WTC11 (cell line): Measurements from ENCODE around the gene PPP3CB. TPM values are rescaled to one million over a fixed set of nuclear protein-coding genes. Genes with fewer than 3 reads are reported as not detected.

Experiments
- ATAC-seq: fragments of 200-7000 bp; cut with Tn5 transposase; 2 replicates; pipeline ENCODE4 v1.10.0; 2021; ENCODE audit warnings: mild to moderate bottlenecking, moderate library complexity
- CTCF ChIA-PET: fragments of 300-600 bp; sonication (Branson Sonifier 250); formaldehyde crosslinking; loops from one replicate; lab custom pipeline; 2021; ENCODE audit warnings: antibody characterized with exemption; lab: Charles Lee
- POLR2A ChIA-PET: fragments of 350-600 bp; sonication (Branson Sonifier 250); formaldehyde crosslinking; loops from one replicate; lab custom pipeline; 2021; ENCODE audit warnings: antibody characterized with exemption; lab: Charles Lee
- DNase-seq: peaks from one replicate; pipeline ENCODE4 v3.0.0; 2021; ENCODE audit warnings: low spot score
- H3K27ac Mint-ChIP-seq: 2 replicates; pipeline ENCODE4 v1.8.0; 2021; ENCODE audit warnings: mixed read lengths
- H3K27me3 Mint-ChIP-seq: 2 replicates; pipeline ENCODE4 v1.8.0; 2021; ENCODE audit warnings: low read depth, mild to moderate bottlenecking, moderate library complexity, mixed read lengths
- H3K36me3 Mint-ChIP-seq: 2 replicates; pipeline ENCODE4 v1.8.0; 2021; ENCODE audit warnings: mixed read lengths
- H3K4me1 Mint-ChIP-seq: 2 replicates; pipeline ENCODE4 v1.8.0; 2022; ENCODE audit warnings: mixed read lengths
- H3K4me3 Mint-ChIP-seq: 2 replicates; pipeline ENCODE4 v1.8.0; 2021; ENCODE audit warnings: mild to moderate bottlenecking, moderate library complexity, mixed read lengths
- H3K9me3 Mint-ChIP-seq: 2 replicates; pipeline ENCODE4 v1.8.0; 2021; ENCODE audit warnings: mixed read lengths
- CREB1 ChIP-seq: sonication (generic); formaldehyde crosslinking; IDR thresholded peaks from 2 replicates; pipeline ENCODE4 v1.8.0; 2023; ENCODE audit warnings: mild to moderate bottlenecking, missing genetic modification reagents
- ESRRA ChIP-seq: sonication (generic); formaldehyde crosslinking; IDR thresholded peaks from 2 replicates; pipeline ENCODE4 v1.8.1; 2022; ENCODE audit warnings: mild to moderate bottlenecking, missing genetic modification reagents, borderline replicate concordance
- FOXP1 ChIP-seq: sonication (generic); formaldehyde crosslinking; IDR thresholded peaks from 2 replicates; pipeline ENCODE4 v1.8.0; 2022; ENCODE audit warnings: missing genetic modification reagents, mild to moderate bottlenecking, moderate library complexity, borderline replicate concordance
- MXD4 ChIP-seq: fragments of 250-450 bp; sonication (Bioruptor Pico); IDR thresholded peaks from 2 replicates; pipeline ENCODE4 v1.8.0; 2021; ENCODE audit warnings: mild to moderate bottlenecking, moderate library complexity, borderline replicate concordance
- NFATC4 ChIP-seq: fragments of 250-450 bp; sonication (Bioruptor Pico); IDR thresholded peaks from 2 replicates; pipeline ENCODE4 v1.9.0; 2021; ENCODE audit warnings: mild to moderate bottlenecking
- NFE2L1 ChIP-seq: sonication (generic); formaldehyde crosslinking; IDR thresholded peaks from 2 replicates; pipeline ENCODE4 v1.8.1; 2023; ENCODE audit warnings: missing genetic modification reagents
- NFYB ChIP-seq: sonication (generic); formaldehyde crosslinking; conservative IDR thresholded peaks from 2 replicates; pipeline ENCODE4 v1.8.0; 2022; ENCODE audit warnings: low read depth, missing genetic modification reagents
- SP1 ChIP-seq: sonication (generic); formaldehyde crosslinking; conservative IDR thresholded peaks from 2 replicates; pipeline ENCODE4 v1.8.1; 2022; ENCODE audit warnings: missing genetic modification reagents
- TEAD4 ChIP-seq: sonication (generic); formaldehyde crosslinking; IDR thresholded peaks from 2 replicates; pipeline ENCODE4 v1.8.0; 2022; ENCODE audit warnings: mild to moderate bottlenecking, missing genetic modification reagents
- ZNF121 ChIP-seq: sonication (generic); formaldehyde crosslinking; IDR thresholded peaks from 2 replicates; pipeline ENCODE4 v1.8.0; 2023; ENCODE audit warnings: missing genetic modification reagents
- ZNF232 ChIP-seq: sonication (generic); formaldehyde crosslinking; IDR thresholded peaks from 2 replicates; pipeline ENCODE4 v1.8.0; 2022; ENCODE audit warnings: mild to moderate bottlenecking, missing genetic modification reagents
- ZNF416 ChIP-seq: fragments of 250-450 bp; sonication (Bioruptor Pico); IDR thresholded peaks from 2 replicates; pipeline ENCODE4 v1.9.0; 2021; ENCODE audit warnings: mild to moderate bottlenecking, inconsistent platforms
- total RNA-seq: library from RNA; stranded (reverse); gene quantifications from 3 replicates; pipeline ENCODE4 v1.2.3, GENCODE V29; 2021
- TF ChIP-seq, protein P1 (sequence below): sonication (generic); formaldehyde crosslinking; IDR thresholded peaks from 2 replicates; pipeline ENCODE4 v1.8.1; 2022; ENCODE audit warnings: mild to moderate bottlenecking, moderate library complexity, missing genetic modification reagents
- TF ChIP-seq, protein P2 (sequence below): sonication (generic); formaldehyde crosslinking; conservative IDR thresholded peaks from 2 replicates; pipeline ENCODE4 v1.8.1; 2023; ENCODE audit warnings: mild to moderate bottlenecking, low read depth, missing genetic modification reagents, moderate library complexity
- TF ChIP-seq, protein P3 (sequence below): sonication (generic); formaldehyde crosslinking; IDR thresholded peaks from 2 replicates; pipeline ENCODE4 v1.8.1; 2023; ENCODE audit warnings: mild to moderate bottlenecking, missing genetic modification reagents
- TF ChIP-seq, protein P4 (sequence below): sonication (generic); formaldehyde crosslinking; IDR thresholded peaks from 2 replicates; pipeline ENCODE4 v1.8.1; 2023; ENCODE audit warnings: mild to moderate bottlenecking, missing genetic modification reagents, moderate library complexity
- TF ChIP-seq, protein P5 (sequence below): fragments of 250-450 bp; sonication (Bioruptor Pico); IDR thresholded peaks from 2 replicates; pipeline ENCODE4 v1.9.0; 2021; ENCODE audit warnings: mild to moderate bottlenecking
- TF ChIP-seq, protein P6 (sequence below): sonication (generic); formaldehyde crosslinking; IDR thresholded peaks from 2 replicates; pipeline ENCODE4 v1.8.1; 2023; ENCODE audit warnings: mild to moderate bottlenecking, missing genetic modification reagents

Gene PPP3CB
- total RNA-seq, 1 experiment from 2014 or later = 30.0 TPM

DNA sequence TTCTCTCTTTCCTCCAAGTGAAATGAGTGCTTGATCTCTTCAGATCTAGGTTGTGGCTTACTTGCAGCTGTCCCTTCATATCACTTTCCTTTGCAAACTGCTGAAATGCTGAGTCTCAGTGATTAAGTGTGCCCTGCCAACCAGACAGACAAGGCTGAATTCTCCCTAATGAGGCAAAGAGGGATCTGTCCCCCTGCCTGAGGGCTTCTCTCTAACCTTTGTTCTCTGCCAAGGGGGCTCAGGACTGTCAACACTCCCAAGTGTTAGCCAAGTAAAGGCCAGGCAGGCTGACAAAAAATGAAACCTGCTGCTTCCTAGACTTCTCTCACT, 62.3 kb downstream of the PPP3CB start, which contains the start of gene MSS51:
Gene MSS51, minus strand, starts transcription at position 24 of the 330 bp plus-strand sequence. CDS start 5,277 bp downstream, outside the sequence.
- Mint-ChIP-seq H3K27ac (peak within 1 kb of the TSS; percentile 67; the same call in 1 of the 2 replicates), H3K9me3 (no peaks in the 10 kb centered on the region), H3K36me3 (no peaks in the 10 kb centered on the region), H3K27me3 (no peaks in the 10 kb centered on the region), H3K4me1 (0 out of 2 replicates have a peak, but pooled peaks cover 3% of the 10 kb centered on the region), H3K4me3 (no peak within 1 kb of the TSS)
- no peak for ATAC-seq
- ChIA-PET POLR2A (no interaction called here), CTCF (no interaction called here)
- TF ChIP-seq, protein P1, sequence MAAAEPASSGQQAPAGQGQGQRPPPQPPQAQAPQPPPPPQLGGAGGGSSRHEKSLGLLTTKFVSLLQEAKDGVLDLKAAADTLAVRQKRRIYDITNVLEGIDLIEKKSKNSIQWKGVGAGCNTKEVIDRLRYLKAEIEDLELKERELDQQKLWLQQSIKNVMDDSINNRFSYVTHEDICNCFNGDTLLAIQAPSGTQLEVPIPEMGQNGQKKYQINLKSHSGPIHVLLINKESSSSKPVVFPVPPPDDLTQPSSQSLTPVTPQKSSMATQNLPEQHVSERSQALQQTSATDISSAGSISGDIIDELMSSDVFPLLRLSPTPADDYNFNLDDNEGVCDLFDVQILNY (CRISPR knock-in tag) = no peak
- TF ChIP-seq, protein P2, sequence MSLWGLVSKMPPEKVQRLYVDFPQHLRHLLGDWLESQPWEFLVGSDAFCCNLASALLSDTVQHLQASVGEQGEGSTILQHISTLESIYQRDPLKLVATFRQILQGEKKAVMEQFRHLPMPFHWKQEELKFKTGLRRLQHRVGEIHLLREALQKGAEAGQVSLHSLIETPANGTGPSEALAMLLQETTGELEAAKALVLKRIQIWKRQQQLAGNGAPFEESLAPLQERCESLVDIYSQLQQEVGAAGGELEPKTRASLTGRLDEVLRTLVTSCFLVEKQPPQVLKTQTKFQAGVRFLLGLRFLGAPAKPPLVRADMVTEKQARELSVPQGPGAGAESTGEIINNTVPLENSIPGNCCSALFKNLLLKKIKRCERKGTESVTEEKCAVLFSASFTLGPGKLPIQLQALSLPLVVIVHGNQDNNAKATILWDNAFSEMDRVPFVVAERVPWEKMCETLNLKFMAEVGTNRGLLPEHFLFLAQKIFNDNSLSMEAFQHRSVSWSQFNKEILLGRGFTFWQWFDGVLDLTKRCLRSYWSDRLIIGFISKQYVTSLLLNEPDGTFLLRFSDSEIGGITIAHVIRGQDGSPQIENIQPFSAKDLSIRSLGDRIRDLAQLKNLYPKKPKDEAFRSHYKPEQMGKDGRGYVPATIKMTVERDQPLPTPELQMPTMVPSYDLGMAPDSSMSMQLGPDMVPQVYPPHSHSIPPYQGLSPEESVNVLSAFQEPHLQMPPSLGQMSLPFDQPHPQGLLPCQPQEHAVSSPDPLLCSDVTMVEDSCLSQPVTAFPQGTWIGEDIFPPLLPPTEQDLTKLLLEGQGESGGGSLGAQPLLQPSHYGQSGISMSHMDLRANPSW (CRISPR knock-in tag) = no peak
- TF ChIP-seq ZNF232 = no peak
- TF ChIP-seq SP1 (CRISPR knock-in tag) = no peak
- no peak for TF ChIP-seq TEAD4 (CRISPR knock-in tag)
- TF ChIP-seq, protein P3, sequence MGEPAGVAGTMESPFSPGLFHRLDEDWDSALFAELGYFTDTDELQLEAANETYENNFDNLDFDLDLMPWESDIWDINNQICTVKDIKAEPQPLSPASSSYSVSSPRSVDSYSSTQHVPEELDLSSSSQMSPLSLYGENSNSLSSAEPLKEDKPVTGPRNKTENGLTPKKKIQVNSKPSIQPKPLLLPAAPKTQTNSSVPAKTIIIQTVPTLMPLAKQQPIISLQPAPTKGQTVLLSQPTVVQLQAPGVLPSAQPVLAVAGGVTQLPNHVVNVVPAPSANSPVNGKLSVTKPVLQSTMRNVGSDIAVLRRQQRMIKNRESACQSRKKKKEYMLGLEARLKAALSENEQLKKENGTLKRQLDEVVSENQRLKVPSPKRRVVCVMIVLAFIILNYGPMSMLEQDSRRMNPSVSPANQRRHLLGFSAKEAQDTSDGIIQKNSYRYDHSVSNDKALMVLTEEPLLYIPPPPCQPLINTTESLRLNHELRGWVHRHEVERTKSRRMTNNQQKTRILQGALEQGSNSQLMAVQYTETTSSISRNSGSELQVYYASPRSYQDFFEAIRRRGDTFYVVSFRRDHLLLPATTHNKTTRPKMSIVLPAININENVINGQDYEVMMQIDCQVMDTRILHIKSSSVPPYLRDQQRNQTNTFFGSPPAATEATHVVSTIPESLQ = no peak
- TF ChIP-seq, protein P4, sequence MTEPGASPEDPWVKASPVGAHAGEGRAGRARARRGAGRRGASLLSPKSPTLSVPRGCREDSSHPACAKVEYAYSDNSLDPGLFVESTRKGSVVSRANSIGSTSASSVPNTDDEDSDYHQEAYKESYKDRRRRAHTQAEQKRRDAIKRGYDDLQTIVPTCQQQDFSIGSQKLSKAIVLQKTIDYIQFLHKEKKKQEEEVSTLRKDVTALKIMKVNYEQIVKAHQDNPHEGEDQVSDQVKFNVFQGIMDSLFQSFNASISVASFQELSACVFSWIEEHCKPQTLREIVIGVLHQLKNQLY = no peak
- TF ChIP-seq NFE2L1 (CRISPR knock-in tag) = no peak
- TF ChIP-seq, protein P5, sequence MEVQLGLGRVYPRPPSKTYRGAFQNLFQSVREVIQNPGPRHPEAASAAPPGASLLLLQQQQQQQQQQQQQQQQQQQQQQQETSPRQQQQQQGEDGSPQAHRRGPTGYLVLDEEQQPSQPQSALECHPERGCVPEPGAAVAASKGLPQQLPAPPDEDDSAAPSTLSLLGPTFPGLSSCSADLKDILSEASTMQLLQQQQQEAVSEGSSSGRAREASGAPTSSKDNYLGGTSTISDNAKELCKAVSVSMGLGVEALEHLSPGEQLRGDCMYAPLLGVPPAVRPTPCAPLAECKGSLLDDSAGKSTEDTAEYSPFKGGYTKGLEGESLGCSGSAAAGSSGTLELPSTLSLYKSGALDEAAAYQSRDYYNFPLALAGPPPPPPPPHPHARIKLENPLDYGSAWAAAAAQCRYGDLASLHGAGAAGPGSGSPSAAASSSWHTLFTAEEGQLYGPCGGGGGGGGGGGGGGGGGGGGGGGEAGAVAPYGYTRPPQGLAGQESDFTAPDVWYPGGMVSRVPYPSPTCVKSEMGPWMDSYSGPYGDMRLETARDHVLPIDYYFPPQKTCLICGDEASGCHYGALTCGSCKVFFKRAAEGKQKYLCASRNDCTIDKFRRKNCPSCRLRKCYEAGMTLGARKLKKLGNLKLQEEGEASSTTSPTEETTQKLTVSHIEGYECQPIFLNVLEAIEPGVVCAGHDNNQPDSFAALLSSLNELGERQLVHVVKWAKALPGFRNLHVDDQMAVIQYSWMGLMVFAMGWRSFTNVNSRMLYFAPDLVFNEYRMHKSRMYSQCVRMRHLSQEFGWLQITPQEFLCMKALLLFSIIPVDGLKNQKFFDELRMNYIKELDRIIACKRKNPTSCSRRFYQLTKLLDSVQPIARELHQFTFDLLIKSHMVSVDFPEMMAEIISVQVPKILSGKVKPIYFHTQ (CRISPR knock-in tag) = no peak
- no peak for TF ChIP-seq ESRRA (CRISPR knock-in tag)
- TF ChIP-seq, protein P6, sequence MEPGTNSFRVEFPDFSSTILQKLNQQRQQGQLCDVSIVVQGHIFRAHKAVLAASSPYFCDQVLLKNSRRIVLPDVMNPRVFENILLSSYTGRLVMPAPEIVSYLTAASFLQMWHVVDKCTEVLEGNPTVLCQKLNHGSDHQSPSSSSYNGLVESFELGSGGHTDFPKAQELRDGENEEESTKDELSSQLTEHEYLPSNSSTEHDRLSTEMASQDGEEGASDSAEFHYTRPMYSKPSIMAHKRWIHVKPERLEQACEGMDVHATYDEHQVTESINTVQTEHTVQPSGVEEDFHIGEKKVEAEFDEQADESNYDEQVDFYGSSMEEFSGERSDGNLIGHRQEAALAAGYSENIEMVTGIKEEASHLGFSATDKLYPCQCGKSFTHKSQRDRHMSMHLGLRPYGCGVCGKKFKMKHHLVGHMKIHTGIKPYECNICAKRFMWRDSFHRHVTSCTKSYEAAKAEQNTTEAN (CRISPR knock-in tag) = no peak
- no peak for TF ChIP-seq MXD4 (CRISPR knock-in tag)
- TF ChIP-seq FOXP1 (CRISPR knock-in tag) = no peak
- TF ChIP-seq CREB1 (CRISPR knock-in tag) = no peak
- no peak for TF ChIP-seq NFYB
- TF ChIP-seq ZNF416 (CRISPR knock-in tag) = no peak
- no peak for TF ChIP-seq ZNF121 (CRISPR knock-in tag)
- TF ChIP-seq NFATC4 (CRISPR knock-in tag) = no peak
- DNase-seq = no peak
